CD4-positive, alpha-beta T cell treated with Interferon alpha-2 for 1 hour (primary cell): ENCODE measurements around the gene XYLB.
"Not testable (repeated sequence)": the region's sequence is repeated elsewhere in the genome, so short reads cannot be mapped to it uniquely, and the experiment has no call there.

Source experiments
- DNase-seq, 2 donors: peaks; one replicate each; pipeline ENCODE4 v3.0.0-alpha.2; 2020 to 2022

The XYLB gene

DNA sequence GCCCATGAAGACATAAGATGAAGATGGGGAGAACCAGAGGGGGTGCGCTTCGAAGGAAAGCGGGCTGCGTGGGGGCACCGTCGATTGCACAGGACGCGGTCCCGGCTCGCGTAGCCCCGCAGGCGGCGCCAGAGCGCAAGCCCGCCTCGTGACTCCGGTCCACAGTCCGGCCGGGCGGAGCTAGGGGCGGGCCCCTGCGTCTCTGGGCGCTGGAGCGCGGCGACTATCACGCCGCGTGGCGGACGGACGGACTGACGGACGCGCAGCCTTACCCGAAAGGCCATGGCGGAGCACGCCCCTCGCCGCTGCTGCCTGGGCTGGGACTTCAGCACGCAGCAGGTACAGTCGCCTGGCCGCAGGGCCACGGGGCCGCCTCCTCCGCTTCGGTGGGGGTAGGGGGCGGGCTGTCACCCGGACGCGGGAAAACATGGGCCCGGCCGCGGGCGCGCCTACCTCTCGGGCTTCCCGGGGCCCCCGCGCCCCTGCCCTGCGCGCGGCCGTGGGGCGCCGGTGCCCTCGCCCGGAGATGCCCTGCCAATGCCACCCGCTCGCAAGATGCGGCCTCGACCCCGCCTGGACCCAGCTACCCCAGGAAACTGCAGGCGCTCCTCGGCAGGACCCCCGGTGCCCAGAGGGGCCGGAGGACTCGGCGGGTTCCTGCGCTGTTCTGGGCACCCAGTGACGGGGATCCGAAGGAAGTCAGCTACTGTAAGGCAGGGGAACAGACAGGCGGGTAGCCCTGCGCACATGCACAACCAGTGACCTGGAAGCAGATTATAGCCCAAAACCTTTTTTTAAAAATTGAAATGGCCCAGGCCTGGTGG, at the start of gene XYLB:
TSS of gene XYLB (plus strand) at position 199 of the 824 bp plus-strand sequence. CDS start at position 283, 84 bp downstream.
- peak; percentile 67 to 79 for DNase-seq

GRCh38 chr3:38297053-38297452, 49.5 kb upstream of the XYLB start:
- not testable (repeated sequence) for DNase-seq

DNA sequence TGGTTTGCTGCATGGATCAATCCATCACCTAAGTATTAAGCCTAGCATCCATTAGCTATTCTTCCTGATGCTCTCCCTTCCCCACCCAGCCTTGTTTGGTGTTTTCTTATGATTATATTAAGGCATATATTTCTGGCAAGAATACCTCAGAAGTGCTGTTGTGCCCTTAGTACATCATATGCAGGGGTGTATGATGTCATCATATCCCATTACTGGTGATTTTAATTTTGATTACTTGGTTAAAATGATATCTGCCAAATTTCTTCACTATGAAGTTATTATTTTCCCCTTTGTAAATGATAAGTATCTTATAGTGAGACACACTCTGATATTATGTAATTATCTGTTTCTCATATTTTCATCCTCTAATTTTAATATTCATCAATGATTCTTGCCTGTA, 49.0 kb upstream of the XYLB start:
- no peak for DNase-seq

DNA sequence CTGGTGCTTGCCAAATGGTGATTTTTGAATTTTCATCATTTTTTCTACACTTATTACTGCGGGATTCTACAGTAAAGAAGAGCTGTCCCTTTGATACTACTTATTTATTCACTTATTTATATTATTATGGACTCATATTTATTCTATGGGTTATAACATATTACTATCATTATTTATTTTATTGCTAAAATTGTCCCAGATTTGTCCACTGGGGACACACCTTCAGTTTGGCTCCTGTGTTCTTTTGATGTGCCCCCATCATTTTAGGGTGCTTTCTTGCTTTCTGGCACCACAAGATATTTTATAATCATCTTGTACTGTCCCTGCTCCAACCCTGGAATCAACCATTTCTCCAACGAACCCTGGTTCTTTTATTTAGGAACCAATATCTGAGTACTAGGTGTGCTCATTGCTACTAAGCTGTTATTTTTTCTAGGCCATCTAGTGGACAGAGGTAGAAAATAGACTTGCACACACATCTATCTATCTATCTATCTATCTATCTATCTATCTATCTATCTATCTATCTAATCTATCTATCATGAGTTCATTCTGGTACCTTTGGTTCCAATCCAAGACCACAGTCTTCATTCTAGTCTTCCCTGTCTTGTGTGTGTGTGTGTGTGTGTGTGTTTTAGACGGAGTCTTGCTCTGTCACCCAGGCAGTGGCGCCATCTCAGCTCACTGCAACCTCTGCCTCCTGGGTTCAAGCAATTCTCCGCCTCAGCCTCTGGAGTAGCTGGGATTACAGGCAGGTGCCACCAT, 48.5 kb upstream of the XYLB start:
- DNase-seq, result peak in 1 of 2 donors; percentile 17

GRCh38 chr3:38306941-38307340, 39.6 kb upstream of the XYLB start:
- DNase-seq, result no peak

DNA sequence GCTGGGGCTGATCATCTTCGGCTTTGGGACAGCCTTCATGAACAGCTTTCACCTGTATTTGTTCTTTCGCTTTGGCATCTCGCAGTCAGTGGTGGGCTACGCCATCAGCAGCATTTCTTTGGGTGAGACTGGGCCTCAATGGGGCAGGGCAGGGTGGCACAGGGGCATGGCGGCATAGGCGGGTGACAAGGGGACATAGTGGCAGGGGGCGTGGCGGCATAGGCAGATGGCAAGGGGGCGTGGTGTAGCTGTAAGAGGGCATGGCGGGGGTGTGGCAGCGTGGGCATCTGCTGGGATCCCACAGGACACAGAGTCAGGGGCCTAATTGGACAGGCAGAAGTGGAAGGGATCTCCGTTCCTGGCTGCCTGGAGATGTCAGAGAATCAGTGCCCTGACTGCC, 39.0 kb upstream of the XYLB start:
- no peak for DNase-seq

- no peak for DNase-seq
Observed at GRCh38 chr3:38308456-38308855, 38.1 kb upstream of the XYLB start.

GRCh38 chr3:38311476-38311875, 35.1 kb upstream of the XYLB start:
- no peak for DNase-seq

DNA sequence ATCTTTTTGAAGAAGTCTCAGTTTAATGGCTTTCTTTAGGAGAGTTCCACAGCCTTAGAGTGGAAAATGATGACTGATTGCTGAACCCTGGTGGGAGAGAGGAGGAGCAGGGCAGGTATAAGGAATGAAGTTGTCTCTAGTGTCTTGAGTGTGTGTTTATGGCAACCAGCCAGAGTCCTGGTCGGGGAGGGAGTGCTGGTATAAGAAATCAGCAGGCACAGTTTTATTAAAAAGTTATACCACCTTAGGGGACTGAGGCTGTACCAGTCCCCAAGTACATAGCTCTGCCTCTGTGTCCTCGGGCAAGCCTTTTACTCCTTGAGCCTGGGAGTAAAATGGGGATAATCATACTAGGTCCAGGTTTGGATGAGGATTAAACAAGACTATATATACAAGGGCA, 34.6 kb upstream of the XYLB start:
- no peak for DNase-seq

- DNase-seq, result no peak
Observed at GRCh38 chr3:38312356-38312755, 34.2 kb upstream of the XYLB start.

- no peak for DNase-seq
Observed at GRCh38 chr3:38313263-38313662, 33.3 kb upstream of the XYLB start.

DNA sequence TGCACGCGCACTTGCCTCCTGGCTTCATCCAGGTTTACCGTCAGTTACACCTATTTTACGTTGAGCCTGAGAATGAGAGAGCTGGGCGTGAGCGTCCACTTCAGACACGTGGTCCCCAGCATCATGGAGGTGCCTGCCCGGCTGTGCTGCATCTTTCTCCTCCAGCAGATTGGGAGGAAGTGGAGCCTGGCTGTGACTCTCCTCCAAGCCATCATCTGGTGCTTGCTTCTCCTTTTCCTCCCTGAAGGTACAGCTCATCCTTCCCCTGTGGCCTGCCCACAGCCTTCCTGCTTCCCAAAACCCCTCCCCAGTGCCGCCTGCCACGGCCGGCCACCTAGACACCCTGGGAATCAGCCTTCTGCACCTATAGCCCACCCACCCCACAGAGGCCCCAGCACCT, 32.9 kb upstream of the XYLB start:
- DNase-seq, result no peak

DNA sequence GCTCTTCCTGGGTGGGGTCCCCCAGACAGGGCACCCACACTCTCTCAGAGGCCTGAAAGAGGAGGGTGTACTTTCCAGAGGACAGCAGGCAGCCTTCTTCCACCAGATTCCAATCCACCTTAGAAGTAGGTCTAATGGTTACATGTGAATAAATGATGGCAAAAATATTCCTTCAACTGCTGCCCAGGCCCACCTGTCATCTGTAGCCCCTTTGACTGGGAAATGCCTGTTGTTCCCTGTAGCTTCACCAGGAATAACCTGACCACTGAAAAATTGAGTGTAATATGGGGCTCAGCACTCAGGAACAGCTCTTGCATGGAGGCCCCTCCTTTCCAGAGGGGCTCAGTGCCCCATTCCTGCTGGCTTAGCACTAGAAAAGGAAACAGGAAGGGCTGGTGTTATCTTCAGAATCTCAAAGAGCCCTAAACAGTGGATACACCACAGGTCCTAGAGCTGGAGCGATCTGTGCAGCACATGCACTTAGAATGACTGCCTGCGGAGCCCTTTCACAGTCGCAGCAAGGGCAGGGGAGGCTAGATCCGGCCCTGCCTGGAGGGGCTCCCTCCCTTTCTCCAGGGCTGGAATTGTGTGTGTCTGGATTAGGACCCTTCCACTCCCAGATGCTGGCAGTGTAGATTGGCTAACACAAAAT, 32.3 kb upstream of the XYLB start:
- DNase-seq, result no peak

- DNase-seq, result no peak
Observed at GRCh38 chr3:38314764-38315487, 31.7 kb upstream of the XYLB start.

- DNase-seq, result no peak
Observed at GRCh38 chr3:38315488-38316230, 30.9 kb upstream of the XYLB start.

DNA sequence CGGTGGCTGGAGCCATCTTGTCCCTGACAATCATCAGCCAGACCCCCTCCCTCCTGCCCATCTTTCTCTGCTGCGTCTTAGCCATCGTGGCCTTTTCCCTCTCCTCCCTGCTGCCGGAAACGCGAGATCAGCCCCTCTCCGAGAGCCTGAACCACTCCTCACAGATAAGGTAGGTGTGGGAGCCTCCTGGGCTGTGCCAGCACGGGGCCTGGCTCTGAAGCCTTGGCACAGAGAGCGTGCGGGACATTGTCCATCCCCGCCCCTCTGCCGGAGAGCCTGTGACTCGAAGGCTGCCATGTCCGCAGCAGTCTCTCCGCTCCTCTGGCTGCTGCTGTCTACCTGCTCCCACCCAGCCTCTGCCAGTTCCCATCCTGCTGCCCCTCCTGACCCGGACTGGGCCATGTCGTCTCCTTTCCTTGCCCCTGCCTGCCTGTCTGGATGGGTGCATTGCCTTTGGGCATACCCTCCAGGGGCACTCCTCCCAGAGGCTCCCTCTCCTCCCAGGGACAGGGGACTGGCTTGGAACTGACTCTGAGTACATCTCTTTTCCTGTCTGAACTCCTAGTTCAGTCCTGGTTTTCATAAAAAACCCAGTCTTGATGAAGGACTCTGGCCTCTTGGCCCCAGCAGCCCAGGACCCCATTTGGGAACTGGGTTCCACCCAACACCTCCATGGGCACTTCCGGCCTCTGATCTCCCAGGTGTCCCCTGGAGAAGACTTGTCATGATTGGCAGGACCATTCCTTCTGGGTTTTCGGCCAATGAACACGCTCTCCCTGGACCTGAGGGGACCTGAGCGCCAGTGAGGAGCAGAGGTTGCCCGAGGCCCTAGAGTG, 30.0 kb upstream of the XYLB start:
- DNase-seq, result no peak

DNA sequence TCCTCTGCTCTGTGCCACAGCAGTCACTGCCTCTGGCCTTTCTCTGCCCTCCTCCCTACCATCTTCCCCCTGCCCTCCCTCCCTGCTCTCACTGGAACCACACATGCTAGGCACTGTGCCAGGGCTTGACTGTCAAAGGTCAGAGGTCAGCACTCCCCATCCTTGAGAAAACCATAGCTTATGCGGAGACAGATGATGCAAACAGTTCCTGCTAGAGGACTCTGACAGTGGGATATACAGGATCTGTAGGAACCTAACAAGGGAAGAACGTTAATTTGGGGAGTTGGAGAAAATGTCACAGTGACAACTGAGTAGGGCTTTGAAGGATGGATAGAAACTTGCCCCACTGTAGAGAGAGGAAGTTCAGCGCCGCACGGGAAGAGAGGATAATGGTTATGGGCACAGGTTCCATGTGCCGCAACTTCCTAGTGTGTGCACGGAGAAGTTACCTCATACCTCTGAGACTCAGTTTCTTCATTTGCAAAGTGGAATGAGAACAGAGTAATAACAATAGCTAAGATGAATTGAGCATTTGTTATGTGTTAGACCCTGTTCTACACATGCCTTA, 29.3 kb upstream of the XYLB start:
- no peak for DNase-seq

GRCh38 chr3:38318766-38319671, 27.6 kb upstream of the XYLB start:
- no peak for DNase-seq

DNA sequence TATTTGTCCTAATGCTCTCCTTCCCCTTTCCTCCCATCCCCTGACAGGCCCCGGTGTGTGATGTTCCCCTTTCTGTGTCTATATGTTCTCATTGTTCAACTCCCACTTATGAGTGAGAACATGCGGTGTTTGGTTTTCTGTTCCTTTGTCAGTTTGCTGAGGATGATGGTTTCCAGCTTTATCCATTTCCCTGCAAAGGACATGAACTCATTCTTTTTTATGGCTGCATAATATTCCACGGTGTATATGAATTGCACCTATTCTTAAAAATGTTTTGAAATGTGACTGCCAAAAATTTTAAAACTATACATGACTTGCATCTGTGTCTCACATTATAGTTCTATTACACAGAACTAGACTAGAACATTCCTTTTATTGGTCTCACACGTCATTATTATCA, 25.9 kb upstream of the XYLB start:
- not testable (repeated sequence) for DNase-seq

DNA sequence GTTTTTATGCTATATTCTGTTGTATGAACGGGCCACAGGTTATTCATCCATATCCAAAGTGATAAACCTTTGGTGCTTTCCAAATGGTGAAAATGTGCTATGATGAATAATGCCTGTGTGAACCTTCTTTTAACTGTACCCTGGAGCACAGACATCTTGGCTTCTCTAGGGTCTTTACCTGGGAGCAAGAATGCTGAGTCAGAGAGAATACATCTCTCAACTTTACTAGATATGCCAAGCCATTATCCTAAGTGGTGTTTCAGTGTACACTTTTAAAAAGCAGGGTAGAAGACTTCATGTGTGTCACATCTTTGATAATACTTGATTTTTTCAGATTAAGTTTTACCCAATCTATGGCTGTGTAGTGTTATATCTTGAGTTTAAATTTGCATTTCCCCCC, 23.5 kb upstream of the XYLB start:
- DNase-seq, result no peak
